GM12878 (cell line): ENCODE measurements around the gene DYSF. TPM values are rescaled to one million over a fixed set of nuclear protein-coding genes. Genes with fewer than 3 reads are reported as not detected.

ENCODE experiments used
- ATAC-seq: fragments of 200-7000 bp; cut with Tn5 transposase; 3 replicates; pipeline ENCODE4 v1.9.1; 2020; ENCODE audit warnings: mild to moderate bottlenecking, moderate library complexity
- BruUV-seq: library from RNA; stranded (reverse); fragments of 400-500 nt; replicated peaks from 2 replicates; lab custom pipeline; 2021; lab: Mats Ljungman, UMichigan
- CTCF ChIA-PET: fragments of 300-600 bp; sonication (Branson Sonifier 250); formaldehyde crosslinking; extraction: SDS; loops from one replicate; lab custom pipeline; 2021; ENCODE audit warnings: inconsistent platforms; lab: Yijun Ruan, JAX
- POLR2A ChIA-PET: fragments of 350-600 bp; formaldehyde crosslinking; extraction: SDS; loops from one replicate; lab custom pipeline; 2021; ENCODE audit warnings: inconsistent platforms; lab: Charles Lee
- RAD21 ChIA-PET: fragments of 300-600 bp; sonication (Branson Sonifier 250); formaldehyde crosslinking; loops from one replicate; lab custom pipeline; 2023; ENCODE audit warnings: antibody characterized with exemption; ENCODE audit not compliant: unreplicated experiment; lab: Charles Lee
- SMC1A ChIA-PET: fragments of 300-600 bp; sonication (Branson Sonifier 250); formaldehyde crosslinking; loops from one replicate; lab custom pipeline; 2023; ENCODE audit not compliant: unreplicated experiment, uncharacterized antibody; lab: Charles Lee
- DNase-seq: peaks from one replicate; pipeline ENCODE4 v3.0.0-alpha.2; 2011; ENCODE audit warnings: low read depth, low spot score
- FAIRE-seq: peaks from 3 replicates; lab custom pipeline; 2011; peaks lifted over from hg19 to GRCh38; lab: Jason Lieb, UNC
- H2AFZ ChIP-seq: 2 replicates; pipeline ENCODE4 v1.6.0; 2011; ENCODE audit warnings: low read depth, low read length, control low read depth; ENCODE audit not compliant: control insufficient read depth
- H3K27ac ChIP-seq: 2 replicates; pipeline ENCODE4 v1.5.1; 2011; ENCODE audit warnings: control low read depth; ENCODE audit not compliant: control insufficient read depth, insufficient read depth
- H3K27me3 ChIP-seq, 2 experiments: replicated peaks in 1 of 2; 2 replicates each; pipeline versions ENCODE4 v1.6.0 to v1.6.1; 2011; ENCODE audit warnings: low read length in 1 of 2; ENCODE audit not compliant: control insufficient read depth in 2 of 2, insufficient read depth in 2 of 2
- H3K36me3 ChIP-seq, 2 experiments: 2 replicates each; pipeline ENCODE4 v1.5.1; 2011; ENCODE audit warnings: low read length in 1 of 2; ENCODE audit not compliant: control insufficient read depth in 2 of 2, insufficient read depth in 2 of 2
- H3K4me1 ChIP-seq: 2 replicates; pipeline ENCODE4 v1.6.1; 2011; ENCODE audit warnings: mild to moderate bottlenecking, low read length, moderate library complexity, mixed read lengths; ENCODE audit not compliant: control insufficient read depth, insufficient read depth
- H3K4me2 ChIP-seq: 2 replicates; pipeline ENCODE4 v1.6.0; 2011; ENCODE audit warnings: control low read depth; ENCODE audit not compliant: control insufficient read depth, insufficient read depth
- H3K4me3 ChIP-seq: fragments of 200-600 bp; sonication (generic); 2 replicates; pipeline ENCODE4 v1.5.1; 2016
- H3K79me2 ChIP-seq: 2 replicates; pipeline ENCODE4 v1.6.0; 2011; ENCODE audit warnings: low read length; ENCODE audit not compliant: control insufficient read depth, insufficient read depth
- H3K9ac ChIP-seq: 2 replicates; pipeline ENCODE4 v1.8.0; 2011; ENCODE audit warnings: low read length, control low read depth, mixed read lengths; ENCODE audit not compliant: control insufficient read depth, insufficient read depth
- H3K9me3 ChIP-seq: replicated peaks from 3 replicates; pipeline ENCODE4 v1.5.1; 2011; ENCODE audit warnings: mild to moderate bottlenecking, low read length; ENCODE audit not compliant: control insufficient read depth, insufficient read depth
- H4K20me1 ChIP-seq: 2 replicates; pipeline ENCODE4 v1.6.0; 2011; ENCODE audit not compliant: control insufficient read depth, insufficient read depth
- BRCA1 ChIP-seq: IDR thresholded peaks from 2 replicates; pipeline ENCODE4 v1.6.1; 2011; ENCODE audit warnings: low read depth, low read length, improper control_type of control experiment
- CBX3 ChIP-seq: fragments of 200-600 bp; sonication (generic); IDR thresholded peaks from 2 replicates; pipeline ENCODE4 v1.6.1; 2016; ENCODE audit warnings: low read depth, borderline replicate concordance
- IKZF2 ChIP-seq, 2 experiments: fragments of 450-650 bp; IDR thresholded peaks; 2 replicates each; pipeline ENCODE4 v1.6.1; 2017; ENCODE audit warnings: mild to moderate bottlenecking in 2 of 2, moderate library complexity in 2 of 2
- KAT2A ChIP-seq: conservative IDR thresholded peaks from 2 replicates; pipeline ENCODE4 v1.6.1; 2011; ENCODE audit warnings: low read depth, low read length; ENCODE audit not compliant: control insufficient read depth
- NBN ChIP-seq: fragments of 450-650 bp; IDR thresholded peaks from 2 replicates; pipeline ENCODE4 v1.6.1; 2016
- SIN3A ChIP-seq: IDR thresholded peaks from 2 replicates; pipeline ENCODE4 v1.6.1; 2012; ENCODE audit warnings: low read depth, low read length, improper control_type of control experiment
- ZNF384 ChIP-seq: IDR thresholded peaks from 2 replicates; pipeline ENCODE4 v1.6.1; 2012; ENCODE audit warnings: low read depth, mild to moderate bottlenecking, low read length, improper control_type of control experiment, borderline replicate concordance
- WGBS: methylation state at CpG from one replicate; pipeline ENCODE4 v1.1.6; 2016; ENCODE audit warnings: low lambda C conversion rate; ENCODE audit not compliant: insufficient replicate concordance, insufficient coverage; ENCODE audit errors: missing lambda C conversion rate; 5-methylcytosine and 5-hydroxymethylcytosine counted together
- in situ Hi-C: fragments of 300-500 bp; cut with MboI; formaldehyde crosslinking; loops from 9 replicates; pipeline ENCODE4 v1.14.3; 2018; ENCODE audit warnings: mixed read lengths
- intact Hi-C: fragments of 100-400 bp; cut with micrococcal nuclease; formaldehyde crosslinking; loops from one replicate; pipeline ENCODE4 v1.14.2; 2022; ENCODE audit not compliant: unreplicated experiment
- polyA plus RNA-seq, 11 experiments: library from polyadenylated mRNA; depleted of rRNA in 4 of 11; unstranded in 6 of 11; stranded (reverse) in 5 of 11; fragments of >200 nt; fragmentation: Nextera tagmentation in 4 of 11; fragmentation: Illumina TruSeq in 1 of 11; extraction: Ambion mirVana in 4 of 11; extraction: Trizol in 1 of 11; gene quantifications; 1 replicate in 1 of 11; 2 replicates in 10 of 11; pipeline versions ENCODE4 v1.2.1 to v1.2.3, GENCODE V29; 2011 to 2016; ENCODE audit warnings: inconsistent platforms in 2 of 11, missing spikeins in 2 of 11, low read depth in 1 of 11
- total RNA-seq, 4 experiments: library from RNA; depleted of rRNA in 3 of 4; stranded (reverse); fragments of >200 nt in 3 of 4; fragmentation: Illumina TruSeq in 1 of 4; extraction: Trizol in 1 of 4; gene quantifications; 2 replicates each; pipeline versions ENCODE4 v1.2.1 to v1.2.3, GENCODE V29; 2013 to 2021
- TF ChIP-seq, protein P1 (sequence below): IDR thresholded peaks from 2 replicates; pipeline ENCODE4 v1.6.1; 2012; ENCODE audit warnings: low read depth, low read length, improper control_type of control experiment
- TF ChIP-seq, protein P2 (sequence below): fragments of 150-350 bp; IDR thresholded peaks from 2 replicates; pipeline ENCODE4 v1.6.1; 2016; ENCODE audit warnings: low read depth, low read length
- TF ChIP-seq, protein P3 (sequence below): fragments of 450-650 bp; IDR thresholded peaks from 2 replicates; pipeline ENCODE4 v1.6.1; 2017; ENCODE audit warnings: low read depth, mild to moderate bottlenecking, moderate library complexity
- TF ChIP-seq, protein P4 (sequence below): IDR thresholded peaks from 2 replicates; pipeline ENCODE4 v1.6.1; 2012; ENCODE audit warnings: low read depth, low read length, improper control_type of control experiment

DYSF gene
- total and polyA plus RNA-seq, 10 of the 15 experiments (the other 5 are each of a cell fraction or from before 2014, with no cell fraction given), result under 0.01 to 0.15 (median 0.03) TPM; not detected in 7

DNA sequence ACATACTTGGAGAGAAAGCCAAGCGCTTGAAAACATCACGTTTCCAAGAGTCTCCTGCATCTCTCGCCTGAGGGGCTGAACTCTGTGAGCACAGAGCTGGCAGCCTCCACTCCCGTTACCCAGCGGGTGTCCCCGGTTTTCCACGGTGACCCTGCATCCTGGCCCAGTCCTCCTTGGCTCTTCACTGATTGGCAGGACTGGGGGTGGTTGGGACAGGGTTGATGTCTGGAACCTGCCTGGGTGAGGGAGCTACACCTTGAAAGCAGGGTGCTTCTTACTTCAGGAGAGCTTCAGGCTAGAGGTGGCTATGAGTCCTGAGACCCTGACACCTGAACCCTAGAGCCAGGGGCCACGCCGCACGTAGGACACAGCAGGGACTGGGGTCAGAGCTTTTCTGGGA lies 234.1 kb downstream of the DYSF start:
- no peak overlapping the region for H3K4me2 ChIP-seq
- H3K79me2 ChIP-seq, result no peaks in the 10 kb centered on the region
- H3K4me1 ChIP-seq, result no peaks in the 10 kb centered on the region
- no TSS peak for BruUV-seq
- no peak for FAIRE-seq
- H3K9ac ChIP-seq, result no peak overlapping the region
- H3K27me3 ChIP-seq, result no peaks in the 10 kb centered on the region; a peak in 2 of 4 replicates
- WGBS, result 34% methylated on average over 10 of the region's 10 CpGs
- H3K4me3 ChIP-seq, result no peak overlapping the region
- H3K27ac ChIP-seq, result no peak overlapping the region
- in situ Hi-C loops, result no loop called here
- DNase-seq, result no peak
- ChIA-PET RAD21 (no interaction called here), SMC1A (no interaction called here), CTCF (no interaction called here), POLR2A (no interaction called here)
- ATAC-seq, result no peak
- H3K9me3 ChIP-seq, result no peaks in the 10 kb centered on the region
- intact Hi-C loops, result no loop called here
- no peaks in the 10 kb centered on the region for H3K36me3 ChIP-seq
- no peaks in the 10 kb centered on the region for H4K20me1 ChIP-seq
- TF ChIP-seq CBX3, result no peak
- TF ChIP-seq BRCA1, result no peak
- TF ChIP-seq, protein P1, sequence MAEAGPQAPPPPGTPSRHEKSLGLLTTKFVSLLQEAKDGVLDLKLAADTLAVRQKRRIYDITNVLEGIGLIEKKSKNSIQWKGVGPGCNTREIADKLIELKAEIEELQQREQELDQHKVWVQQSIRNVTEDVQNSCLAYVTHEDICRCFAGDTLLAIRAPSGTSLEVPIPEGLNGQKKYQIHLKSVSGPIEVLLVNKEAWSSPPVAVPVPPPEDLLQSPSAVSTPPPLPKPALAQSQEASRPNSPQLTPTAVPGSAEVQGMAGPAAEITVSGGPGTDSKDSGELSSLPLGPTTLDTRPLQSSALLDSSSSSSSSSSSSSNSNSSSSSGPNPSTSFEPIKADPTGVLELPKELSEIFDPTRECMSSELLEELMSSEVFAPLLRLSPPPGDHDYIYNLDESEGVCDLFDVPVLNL, result no peak
- TF ChIP-seq NBN, result no peak
- no peak for TF ChIP-seq KAT2A
- TF ChIP-seq, protein P2, sequence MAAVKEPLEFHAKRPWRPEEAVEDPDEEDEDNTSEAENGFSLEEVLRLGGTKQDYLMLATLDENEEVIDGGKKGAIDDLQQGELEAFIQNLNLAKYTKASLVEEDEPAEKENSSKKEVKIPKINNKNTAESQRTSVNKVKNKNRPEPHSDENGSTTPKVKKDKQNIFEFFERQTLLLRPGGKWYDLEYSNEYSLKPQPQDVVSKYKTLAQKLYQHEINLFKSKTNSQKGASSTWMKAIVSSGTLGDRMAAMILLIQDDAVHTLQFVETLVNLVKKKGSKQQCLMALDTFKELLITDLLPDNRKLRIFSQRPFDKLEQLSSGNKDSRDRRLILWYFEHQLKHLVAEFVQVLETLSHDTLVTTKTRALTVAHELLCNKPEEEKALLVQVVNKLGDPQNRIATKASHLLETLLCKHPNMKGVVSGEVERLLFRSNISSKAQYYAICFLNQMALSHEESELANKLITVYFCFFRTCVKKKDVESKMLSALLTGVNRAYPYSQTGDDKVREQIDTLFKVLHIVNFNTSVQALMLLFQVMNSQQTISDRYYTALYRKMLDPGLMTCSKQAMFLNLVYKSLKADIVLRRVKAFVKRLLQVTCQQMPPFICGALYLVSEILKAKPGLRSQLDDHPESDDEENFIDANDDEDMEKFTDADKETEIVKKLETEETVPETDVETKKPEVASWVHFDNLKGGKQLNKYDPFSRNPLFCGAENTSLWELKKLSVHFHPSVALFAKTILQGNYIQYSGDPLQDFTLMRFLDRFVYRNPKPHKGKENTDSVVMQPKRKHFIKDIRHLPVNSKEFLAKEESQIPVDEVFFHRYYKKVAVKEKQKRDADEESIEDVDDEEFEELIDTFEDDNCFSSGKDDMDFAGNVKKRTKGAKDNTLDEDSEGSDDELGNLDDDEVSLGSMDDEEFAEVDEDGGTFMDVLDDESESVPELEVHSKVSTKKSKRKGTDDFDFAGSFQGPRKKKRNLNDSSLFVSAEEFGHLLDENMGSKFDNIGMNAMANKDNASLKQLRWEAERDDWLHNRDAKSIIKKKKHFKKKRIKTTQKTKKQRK, result no peak
- TF ChIP-seq SIN3A, result no peak
- no peak for TF ChIP-seq ZNF384
- TF ChIP-seq IKZF2 (IDR thresholded peaks at IDR 0.05), result no peak
- TF ChIP-seq, protein P3, sequence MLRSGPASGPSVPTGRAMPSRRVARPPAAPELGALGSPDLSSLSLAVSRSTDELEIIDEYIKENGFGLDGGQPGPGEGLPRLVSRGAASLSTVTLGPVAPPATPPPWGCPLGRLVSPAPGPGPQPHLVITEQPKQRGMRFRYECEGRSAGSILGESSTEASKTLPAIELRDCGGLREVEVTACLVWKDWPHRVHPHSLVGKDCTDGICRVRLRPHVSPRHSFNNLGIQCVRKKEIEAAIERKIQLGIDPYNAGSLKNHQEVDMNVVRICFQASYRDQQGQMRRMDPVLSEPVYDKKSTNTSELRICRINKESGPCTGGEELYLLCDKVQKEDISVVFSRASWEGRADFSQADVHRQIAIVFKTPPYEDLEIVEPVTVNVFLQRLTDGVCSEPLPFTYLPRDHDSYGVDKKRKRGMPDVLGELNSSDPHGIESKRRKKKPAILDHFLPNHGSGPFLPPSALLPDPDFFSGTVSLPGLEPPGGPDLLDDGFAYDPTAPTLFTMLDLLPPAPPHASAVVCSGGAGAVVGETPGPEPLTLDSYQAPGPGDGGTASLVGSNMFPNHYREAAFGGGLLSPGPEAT, result no peak
- TF ChIP-seq, protein P4, sequence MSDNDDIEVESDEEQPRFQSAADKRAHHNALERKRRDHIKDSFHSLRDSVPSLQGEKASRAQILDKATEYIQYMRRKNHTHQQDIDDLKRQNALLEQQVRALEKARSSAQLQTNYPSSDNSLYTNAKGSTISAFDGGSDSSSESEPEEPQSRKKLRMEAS, result no peak
- H2AFZ ChIP-seq, result no peak overlapping the region
